ENCODE results near the gene MAGI3. TPM values are rescaled to one million over a fixed set of nuclear protein-coding genes. Genes with fewer than 3 reads are reported as not detected.

MAGI3 gene
- polyA plus RNA-seq, 1 donor from 2014 or later, result 10.8 TPM

DNA sequence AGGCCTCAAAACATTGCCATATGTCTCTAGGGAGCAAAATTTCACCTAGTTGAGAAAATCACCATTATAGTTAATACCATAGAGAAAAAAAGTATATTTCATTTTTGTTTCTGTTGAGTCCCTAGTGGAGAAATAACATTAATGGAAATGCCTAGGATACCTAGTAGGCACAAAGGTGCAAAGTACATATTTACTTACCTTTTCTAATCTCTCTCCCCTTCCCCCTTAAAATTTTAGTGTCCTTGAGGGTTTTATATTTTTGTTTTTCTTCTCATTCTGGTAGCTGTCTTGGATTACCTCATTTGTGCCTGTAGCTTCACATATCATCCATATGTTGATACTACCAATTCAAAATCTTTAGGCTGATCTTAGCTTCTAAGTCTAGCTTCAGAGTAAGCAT lies 127.0 kb downstream of the MAGI3 start:
- Histone ChIP-seq H3K27ac (ENCODE audit: low read length) (no peak overlapping the region), H3F3A (ENCODE audit: insufficient read depth, low read length, poor library complexity, severe bottlenecking) (no peaks in the 10 kb centered on the region), H3K9me3 (ENCODE audit: low read length) (no peaks in the 10 kb centered on the region), H3K9ac (ENCODE audit: low read length) (no peak overlapping the region), H3K36me3 (ENCODE audit: insufficient read depth, low read length) (no peaks in the 10 kb centered on the region), H2AFZ (ENCODE audit: low read depth, low read length) (no peak overlapping the region), H3K79me2 (replicated peaks; ENCODE audit: insufficient read depth, low read length) (peaks cover 5% of the 10 kb centered on the region), H3K9me2 (ENCODE audit: insufficient read depth, low read length) (no peaks in the 10 kb centered on the region), H3K27me3 (ENCODE audit: insufficient read depth, low read depth, low read length) (no peaks in the 10 kb centered on the region), H3K4me3 (ENCODE audit: low read length) (no peak overlapping the region), H4K20me1 (ENCODE audit: insufficient read depth) (no peaks in the 10 kb centered on the region), H3K4me2 (ENCODE audit: low read length) (no peak overlapping the region)
- TF ChIP-seq POLR2AphosphoS5 (IDR thresholded peaks at IDR 0.05) (no peak), RAD21 (conservative IDR thresholded peaks at IDR 0.05) (no peak), EZH2 (IDR thresholded peaks at IDR 0.05; ENCODE audit: borderline replicate concordance, insufficient read depth, low read length, poor library complexity, severe bottlenecking) (no peak), SMC3 (conservative IDR thresholded peaks at IDR 0.05; ENCODE audit: poor library complexity) (no peak), TAF1 (IDR thresholded peaks at IDR 0.05; ENCODE audit: low read depth) (no peak), MXI1 (conservative IDR thresholded peaks at IDR 0.05; ENCODE audit: poor library complexity, severe bottlenecking) (no peak)

- Histone ChIP-seq H4K20me1 (ENCODE audit: insufficient read depth) (no peaks in the 10 kb centered on the region), H3K9me2 (ENCODE audit: insufficient read depth, low read length) (no peaks in the 10 kb centered on the region), H3K4me2 (ENCODE audit: low read length) (no peak overlapping the region), H3F3A (ENCODE audit: insufficient read depth, low read length, poor library complexity, severe bottlenecking) (no peaks in the 10 kb centered on the region), H3K4me3 (ENCODE audit: low read length) (no peak overlapping the region), H3K27ac (ENCODE audit: low read length) (no peak overlapping the region), H3K9me3 (ENCODE audit: low read length) (no peaks in the 10 kb centered on the region), H3K79me2 (replicated peaks; ENCODE audit: insufficient read depth, low read length) (peaks cover 5% of the 10 kb centered on the region), H2AFZ (ENCODE audit: low read depth, low read length) (no peak overlapping the region), H3K9ac (ENCODE audit: low read length) (no peak overlapping the region), H3K27me3 (ENCODE audit: insufficient read depth, low read depth, low read length) (no peaks in the 10 kb centered on the region), H3K36me3 (ENCODE audit: insufficient read depth, low read length) (no peaks in the 10 kb centered on the region)
- no peak for TF ChIP-seq REST (IDR thresholded peaks at IDR 0.05; ENCODE audit: borderline replicate concordance)
Measured at GRCh38 chr1:113517983-113518382, 127.7 kb downstream of the MAGI3 start.

- Histone ChIP-seq H3F3A (ENCODE audit: insufficient read depth, low read length, poor library complexity, severe bottlenecking) (no peaks in the 10 kb centered on the region), H3K27me3 (ENCODE audit: insufficient read depth, low read depth, low read length) (no peaks in the 10 kb centered on the region), H3K36me3 (ENCODE audit: insufficient read depth, low read length) (no peaks in the 10 kb centered on the region), H3K4me3 (ENCODE audit: low read length) (no peak overlapping the region), H3K4me2 (ENCODE audit: low read length) (no peak overlapping the region), H3K27ac (ENCODE audit: low read length) (no peak overlapping the region), H3K9me3 (ENCODE audit: low read length) (peaks cover 3% of the 10 kb centered on the region), H3K9me2 (ENCODE audit: insufficient read depth, low read length) (no peaks in the 10 kb centered on the region), H2AFZ (ENCODE audit: low read depth, low read length) (no peak overlapping the region), H3K79me2 (replicated peaks; ENCODE audit: insufficient read depth, low read length) (peaks cover 5% of the 10 kb centered on the region), H3K9ac (ENCODE audit: low read length) (no peak overlapping the region), H4K20me1 (ENCODE audit: insufficient read depth) (no peaks in the 10 kb centered on the region)
- no peak for TF ChIP-seq EP300 (conservative IDR thresholded peaks at IDR 0.05; ENCODE audit: poor library complexity, severe bottlenecking)
- TF ChIP-seq EZH2 (IDR thresholded peaks at IDR 0.05; ENCODE audit: borderline replicate concordance, insufficient read depth, low read length, poor library complexity, severe bottlenecking), result no peak
- TF ChIP-seq MXI1 (conservative IDR thresholded peaks at IDR 0.05; ENCODE audit: poor library complexity, severe bottlenecking), result no peak
- no peak for TF ChIP-seq REST (IDR thresholded peaks at IDR 0.05; ENCODE audit: borderline replicate concordance)
- no peak for TF ChIP-seq TAF1 (IDR thresholded peaks at IDR 0.05; ENCODE audit: low read depth)
- TF ChIP-seq POLR2AphosphoS5 (IDR thresholded peaks at IDR 0.05), result no peak
- no peak for TF ChIP-seq CTCF (IDR thresholded peaks at IDR 0.05; ENCODE audit: poor library complexity, severe bottlenecking)
- no peak for TF ChIP-seq SMC3 (conservative IDR thresholded peaks at IDR 0.05; ENCODE audit: poor library complexity)
- no peak for TF ChIP-seq RAD21 (conservative IDR thresholded peaks at IDR 0.05)
Measured at GRCh38 chr1:113519556-113519955, 129.2 kb downstream of the MAGI3 start.

Measured in neural cell (in vitro differentiated cells).